HL-60 (cell line): ENCODE data around the gene FUT7.

ENCODE experiments used
- CTCF ChIP-seq: IDR thresholded peaks from one replicate; pipeline ENCODE4 v1.5.1; 2011; ENCODE audit warnings: low read length, control low read depth, inconsistent platforms; ENCODE audit not compliant: insufficient read depth
- POLR2AphosphoS5 ChIP-seq: IDR thresholded peaks from 2 replicates; pipeline ENCODE4 v1.6.1; 2012; ENCODE audit warnings: low read depth

- TF ChIP-seq CTCF (no peak), POLR2AphosphoS5 (peak; percentile 88)
Measured at GRCh38 chr9:137031904-137032640, at the start of gene FUT7.
